22Rv1 (cell line): ENCODE measurements around the gene ZNF358.

Experiments used
- ZFX ChIP-seq: fragments of 450-650 bp; IDR thresholded peaks from 2 replicates; pipeline ENCODE4 v1.6.1; 2017; ENCODE audit warnings: antibody characterized with exemption, borderline replicate concordance
- TF ChIP-seq, protein P1 (sequence below): fragments of 450-650 bp; IDR thresholded peaks from 2 replicates; pipeline ENCODE4 v1.5.1; 2017; ENCODE audit warnings: mild to moderate bottlenecking

DNA sequence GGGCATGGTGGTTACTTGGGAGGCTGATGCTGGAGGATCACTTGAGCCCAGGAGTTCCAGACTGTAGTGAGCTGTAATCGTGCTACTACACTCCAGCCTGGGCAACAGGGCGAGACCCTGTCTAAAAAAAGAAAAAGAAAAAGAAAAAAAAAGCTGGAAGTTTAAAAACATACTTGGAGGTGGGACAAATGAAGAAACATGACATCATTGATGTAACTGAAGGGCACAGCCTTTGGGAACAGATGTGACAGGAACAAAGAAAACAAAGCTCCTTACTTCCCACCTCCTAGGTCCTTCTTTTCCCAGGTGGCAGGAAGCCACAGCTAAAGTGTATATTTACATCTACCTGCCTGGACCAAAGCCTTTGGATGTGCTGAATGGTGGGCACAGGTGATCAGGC, 29.0 kb upstream of the ZNF358 start:
- TF ChIP-seq, protein P1, sequence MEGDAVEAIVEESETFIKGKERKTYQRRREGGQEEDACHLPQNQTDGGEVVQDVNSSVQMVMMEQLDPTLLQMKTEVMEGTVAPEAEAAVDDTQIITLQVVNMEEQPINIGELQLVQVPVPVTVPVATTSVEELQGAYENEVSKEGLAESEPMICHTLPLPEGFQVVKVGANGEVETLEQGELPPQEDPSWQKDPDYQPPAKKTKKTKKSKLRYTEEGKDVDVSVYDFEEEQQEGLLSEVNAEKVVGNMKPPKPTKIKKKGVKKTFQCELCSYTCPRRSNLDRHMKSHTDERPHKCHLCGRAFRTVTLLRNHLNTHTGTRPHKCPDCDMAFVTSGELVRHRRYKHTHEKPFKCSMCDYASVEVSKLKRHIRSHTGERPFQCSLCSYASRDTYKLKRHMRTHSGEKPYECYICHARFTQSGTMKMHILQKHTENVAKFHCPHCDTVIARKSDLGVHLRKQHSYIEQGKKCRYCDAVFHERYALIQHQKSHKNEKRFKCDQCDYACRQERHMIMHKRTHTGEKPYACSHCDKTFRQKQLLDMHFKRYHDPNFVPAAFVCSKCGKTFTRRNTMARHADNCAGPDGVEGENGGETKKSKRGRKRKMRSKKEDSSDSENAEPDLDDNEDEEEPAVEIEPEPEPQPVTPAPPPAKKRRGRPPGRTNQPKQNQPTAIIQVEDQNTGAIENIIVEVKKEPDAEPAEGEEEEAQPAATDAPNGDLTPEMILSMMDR: no peak
- no peak for TF ChIP-seq ZFX
